ENCODE results near the gene KLHL12.

The KLHL12 gene

DNA sequence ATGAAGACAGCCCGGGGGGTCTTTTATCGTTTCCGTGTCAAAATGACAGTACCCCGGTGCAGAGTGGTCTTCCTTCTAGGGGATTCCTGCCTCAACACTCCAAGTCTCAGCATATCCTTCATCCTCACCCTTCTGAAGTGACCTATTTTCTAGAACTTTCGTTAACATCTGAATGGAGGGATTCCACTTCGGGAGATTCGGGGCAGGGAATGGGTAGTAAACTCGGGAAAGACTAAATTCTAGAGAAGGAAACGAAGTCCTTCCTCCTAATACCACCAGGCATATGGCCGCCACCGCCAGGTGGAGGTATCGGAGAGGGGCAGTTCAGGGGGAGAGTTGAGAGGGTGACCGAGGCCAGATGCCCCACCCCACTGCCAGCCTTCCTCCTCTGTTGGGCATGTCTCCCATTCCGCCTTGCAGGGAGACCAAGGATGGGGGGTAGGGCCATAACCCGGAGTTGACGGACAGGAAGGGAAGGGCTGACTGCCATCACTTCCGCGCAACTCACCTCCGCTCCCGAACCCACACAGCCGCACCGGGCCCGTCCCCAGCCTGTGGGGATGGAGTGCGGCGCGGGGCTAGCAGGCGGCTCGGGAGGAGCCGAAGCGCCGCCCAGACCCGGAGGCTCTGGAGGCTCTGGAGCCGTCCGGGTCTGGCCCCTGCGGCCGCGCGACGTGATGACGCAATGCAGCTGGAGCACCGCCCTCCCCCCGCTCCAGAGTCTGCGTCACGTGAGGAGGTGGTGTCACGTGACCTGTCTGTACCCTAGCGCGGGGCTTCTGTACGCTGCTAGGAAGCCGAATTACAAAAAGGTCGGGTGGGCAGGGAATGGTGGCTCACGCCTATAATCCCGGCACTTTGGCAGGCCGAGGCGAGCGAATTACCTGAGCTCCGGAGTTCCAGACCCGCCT is at the start of gene KLHL12:
Gene KLHL12 (minus strand): TSS at position 654 of the 911 bp plus-strand sequence. CDS start 2,072 bp downstream, outside the sequence.
- DNase-seq (ENCODE audit: low spot score): peak; percentile 98

DNA sequence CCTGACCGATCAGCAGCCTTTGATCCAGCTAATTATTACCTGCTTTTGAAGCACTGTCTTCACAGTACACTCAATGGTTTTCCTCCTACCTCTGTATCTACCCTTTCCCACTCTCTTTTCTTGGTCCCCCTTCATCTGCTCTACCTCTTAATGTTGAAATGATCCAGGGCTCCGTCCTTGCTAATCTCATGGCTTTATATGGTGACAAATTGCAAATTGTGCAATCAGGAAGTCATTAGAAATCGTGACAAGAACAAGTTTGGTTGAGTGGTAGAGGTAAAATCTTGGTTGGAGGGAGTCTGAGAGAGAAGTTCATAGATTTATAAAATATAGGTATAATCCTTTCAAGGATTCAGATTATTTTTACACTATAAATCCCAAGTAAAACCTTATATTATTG is 49.6 kb upstream of the KLHL12 start:
- DNase-seq (ENCODE audit: low spot score): no peak

DNA sequence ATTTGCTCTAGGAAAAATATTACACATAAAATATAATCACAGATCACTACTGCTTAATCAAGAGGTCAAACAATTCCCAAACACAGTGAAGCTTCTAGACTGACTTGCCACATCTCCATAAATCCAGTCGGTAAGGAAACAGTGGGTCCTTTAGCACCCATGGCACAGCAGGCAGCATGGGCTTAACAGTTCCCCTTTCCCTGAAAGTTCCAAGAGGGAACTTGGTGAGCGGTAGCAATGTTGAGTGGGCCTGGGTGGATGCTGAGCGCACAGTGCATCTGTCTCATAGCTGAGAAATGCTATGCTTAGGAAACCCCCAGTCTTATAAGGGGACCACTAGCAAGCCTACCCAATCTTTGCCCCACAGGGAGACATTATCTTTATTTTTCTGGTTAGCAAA is 47.8 kb upstream of the KLHL12 start:
- DNase-seq (ENCODE audit: low spot score): no peak

DNA sequence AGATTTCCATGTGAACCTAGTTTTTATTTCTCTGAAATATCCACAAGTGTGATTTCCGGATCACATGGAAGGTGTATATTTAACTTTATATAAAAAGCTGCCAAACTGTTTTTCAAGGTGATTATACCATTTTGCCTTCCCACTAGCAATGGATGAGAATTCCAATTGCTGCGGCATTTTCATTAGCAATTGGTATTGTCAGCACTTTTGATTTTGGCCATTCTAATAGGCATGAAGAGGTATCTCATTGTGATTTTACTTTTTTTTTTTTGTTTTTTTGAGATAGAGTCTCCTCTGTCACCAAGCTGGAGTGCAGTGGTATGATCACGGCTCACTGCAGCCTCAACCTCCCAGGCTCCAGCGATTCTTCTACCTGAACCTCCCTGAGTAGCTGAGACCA is 45.0 kb upstream of the KLHL12 start:
- no peak for DNase-seq (ENCODE audit: low spot score)

DNA sequence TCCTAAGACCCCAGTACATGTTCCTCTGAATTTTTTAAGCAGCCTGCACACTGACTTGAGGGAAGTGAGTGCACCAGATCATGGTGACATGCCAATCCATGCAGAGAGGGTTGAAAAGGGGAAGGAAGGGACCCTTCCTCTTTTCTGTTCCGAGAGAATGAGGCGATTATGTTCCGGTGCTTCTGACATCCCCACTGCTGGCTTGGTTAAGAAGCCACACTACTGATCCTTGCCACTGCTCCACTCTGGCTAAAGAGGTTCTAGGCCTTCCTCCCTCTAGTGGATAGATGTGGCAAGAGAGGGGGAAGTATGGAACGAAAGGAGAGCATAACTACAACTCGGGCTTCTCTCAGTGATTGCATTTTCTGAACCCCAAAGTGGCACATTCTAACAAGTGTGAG is 41.9 kb upstream of the KLHL12 start:
- peak; percentile 54 for DNase-seq (ENCODE audit: low spot score)

DNA sequence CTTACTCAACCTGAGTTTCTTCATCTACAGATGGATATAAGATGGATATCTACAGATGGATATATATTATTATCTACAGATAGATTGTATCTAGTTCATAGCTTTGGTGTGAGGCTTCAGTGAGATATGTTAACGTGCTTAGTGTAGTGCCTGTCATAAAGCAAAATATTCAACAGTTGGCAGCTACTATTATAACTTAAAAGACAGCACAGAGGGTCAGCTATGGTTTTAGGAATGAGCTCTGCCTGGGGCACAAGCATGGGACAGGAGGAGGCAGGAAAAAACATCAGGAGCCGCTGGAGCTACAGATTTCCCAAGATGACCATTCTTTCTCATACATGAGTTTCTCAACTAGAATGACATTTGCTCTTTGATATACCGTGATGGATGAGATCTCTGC is 41.3 kb upstream of the KLHL12 start:
- DNase-seq (ENCODE audit: low spot score): no peak

DNA sequence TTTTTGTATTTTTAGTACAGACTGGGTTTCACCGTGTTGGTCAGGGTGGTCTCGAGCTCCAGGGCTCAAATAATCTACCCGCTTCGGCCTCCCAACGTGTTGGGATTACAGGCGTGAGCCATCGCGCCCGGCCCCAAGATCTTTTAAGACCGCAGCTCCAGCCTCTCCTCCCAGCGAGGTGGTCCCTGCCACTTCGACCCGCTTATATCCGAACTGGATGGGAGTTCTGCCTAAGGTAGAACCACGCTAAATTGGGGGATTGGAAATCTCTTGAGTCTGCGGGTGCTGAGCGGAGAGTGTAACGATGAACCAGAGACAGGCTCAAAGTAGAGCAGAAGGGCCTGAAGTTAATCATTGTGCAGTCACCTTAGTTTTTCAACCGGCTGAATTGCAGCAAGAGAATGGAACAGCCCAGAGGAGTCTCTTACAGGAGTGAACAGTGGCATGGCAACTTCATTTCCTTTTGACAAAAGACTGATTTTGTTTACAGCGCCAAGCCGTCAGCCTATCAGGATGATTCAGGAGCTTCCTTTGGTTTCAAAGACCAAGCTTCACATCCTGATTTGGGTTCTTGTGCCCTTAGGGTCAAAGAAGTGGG is 40.7 kb upstream of the KLHL12 start:
- no peak for DNase-seq (ENCODE audit: low spot score)

DNA sequence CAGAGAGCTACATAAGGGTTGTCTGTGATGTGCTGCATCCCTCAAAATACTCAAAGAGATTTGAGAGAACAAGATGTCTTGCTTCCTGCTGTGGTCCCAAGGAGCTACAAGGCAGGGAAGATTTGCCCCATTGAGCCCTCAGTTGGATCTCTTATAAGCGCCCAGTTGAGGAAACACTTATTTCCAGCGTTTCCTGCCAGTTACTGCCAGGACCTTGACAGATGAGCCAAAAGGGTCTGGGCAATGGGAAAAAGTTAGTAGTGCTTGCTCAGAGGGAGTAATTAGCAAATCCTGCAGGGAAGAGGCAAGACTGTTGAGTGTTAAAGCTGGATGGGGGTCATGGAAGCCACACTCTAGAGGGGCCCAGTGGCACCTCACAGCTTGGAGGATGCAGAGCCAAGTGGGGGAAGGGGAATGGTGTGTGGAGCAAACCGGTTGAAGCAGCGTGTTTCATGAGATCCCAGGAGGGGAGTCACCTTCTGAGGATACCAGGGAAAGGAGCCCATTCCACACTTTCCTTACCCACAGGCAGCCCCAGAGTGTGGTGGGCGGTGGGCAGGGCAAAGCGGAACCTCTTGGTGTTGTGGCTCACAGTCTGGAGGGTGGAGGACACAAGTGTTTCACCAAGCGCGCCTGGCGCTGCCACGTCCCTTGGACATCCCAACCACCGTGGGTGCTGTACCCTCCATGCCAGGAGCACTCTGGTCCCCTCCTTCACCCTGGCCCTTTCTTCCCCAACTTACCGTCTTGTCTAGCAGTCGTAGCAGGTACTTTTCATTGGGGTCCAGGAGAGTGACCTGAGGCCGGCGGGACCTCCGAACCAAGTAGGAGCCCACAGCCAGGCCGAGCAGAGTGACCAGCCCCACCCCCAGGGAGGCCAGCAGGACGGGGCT is 39.2 kb upstream of the KLHL12 start:
- no peak for DNase-seq (ENCODE audit: low spot score)

DNA sequence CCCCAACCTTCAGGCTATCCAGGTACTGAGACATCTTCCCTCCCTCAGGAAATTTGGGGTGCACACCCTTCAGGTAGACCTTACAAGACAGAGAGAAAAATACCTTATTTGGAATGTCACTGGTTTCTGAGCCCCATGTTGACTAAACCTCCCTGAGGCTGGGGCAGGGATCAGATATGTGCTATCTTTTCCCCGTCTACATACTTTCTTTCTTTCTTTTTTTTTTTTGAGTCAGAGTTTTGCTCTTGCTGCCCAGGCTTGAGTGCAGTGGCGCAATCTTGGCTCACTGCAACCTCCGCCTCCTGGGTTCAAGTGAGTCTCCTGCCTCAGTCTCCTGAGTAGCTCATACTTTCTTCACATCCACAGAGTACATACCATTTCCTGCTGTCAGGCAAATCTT is 38.4 kb upstream of the KLHL12 start:
- DNase-seq (ENCODE audit: low spot score): no peak

DNA sequence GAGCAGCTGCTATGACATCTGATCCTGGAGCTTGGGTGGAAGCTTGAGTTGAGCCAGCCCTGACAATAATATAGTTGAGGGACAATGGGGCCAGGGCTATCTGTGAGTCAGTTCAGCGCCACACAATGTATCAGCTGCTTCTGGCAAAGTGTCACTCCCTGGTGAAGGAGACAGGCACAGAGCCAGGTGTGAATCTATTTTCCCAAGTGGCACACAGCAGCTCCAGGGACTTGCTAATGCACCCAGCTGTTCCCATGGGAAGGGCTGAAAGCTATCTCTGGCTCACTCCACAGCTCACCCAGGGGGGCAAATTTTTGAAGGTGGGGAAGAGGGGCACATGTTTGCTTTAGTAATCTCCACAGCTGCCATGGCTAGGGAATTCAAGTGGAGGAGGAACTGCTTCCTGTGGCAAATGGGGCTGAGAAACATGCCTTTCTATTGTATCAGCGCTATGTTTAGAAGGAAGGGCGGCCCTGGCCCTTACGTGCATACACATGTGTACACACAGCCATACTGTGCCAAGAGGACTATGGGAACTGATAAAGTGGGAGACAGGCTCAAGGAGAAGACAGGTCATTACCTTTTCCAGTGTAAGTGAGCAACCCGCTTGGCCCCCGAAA is 37.9 kb upstream of the KLHL12 start:
- DNase-seq (ENCODE audit: low spot score): no peak

DNA sequence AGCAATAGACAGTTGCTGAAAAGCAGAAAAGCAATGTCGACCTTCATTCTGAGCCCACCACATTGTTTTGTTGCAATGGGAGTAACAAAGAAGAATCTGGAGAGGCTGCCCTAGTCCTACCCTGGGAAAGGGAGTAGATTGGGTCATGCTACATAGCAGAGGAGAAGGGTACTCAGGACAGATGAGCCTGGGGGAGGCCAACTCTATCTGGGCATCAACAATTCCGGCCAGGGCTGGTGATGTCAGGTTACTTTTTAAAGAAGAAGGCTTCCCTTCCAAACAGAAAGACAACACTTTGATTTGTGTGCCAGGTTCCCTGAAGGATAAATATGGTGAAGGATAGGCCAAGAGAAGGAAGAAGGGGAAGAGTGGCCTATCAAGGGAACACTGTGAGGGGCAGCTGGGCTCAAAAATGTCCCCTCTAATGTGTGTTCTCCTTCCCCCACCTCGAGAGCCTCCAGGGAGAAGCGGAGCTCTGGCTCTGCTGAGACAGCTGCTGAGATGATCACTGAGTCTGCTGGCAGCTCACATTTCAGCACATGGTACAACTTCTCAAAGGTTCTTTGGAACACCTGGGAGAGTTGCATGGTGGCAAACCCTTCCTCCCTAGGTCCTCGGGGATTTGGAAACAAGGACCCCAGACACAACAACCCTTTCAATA is 34.3 kb upstream of the KLHL12 start:
- no peak for DNase-seq (ENCODE audit: low spot score)

DNA sequence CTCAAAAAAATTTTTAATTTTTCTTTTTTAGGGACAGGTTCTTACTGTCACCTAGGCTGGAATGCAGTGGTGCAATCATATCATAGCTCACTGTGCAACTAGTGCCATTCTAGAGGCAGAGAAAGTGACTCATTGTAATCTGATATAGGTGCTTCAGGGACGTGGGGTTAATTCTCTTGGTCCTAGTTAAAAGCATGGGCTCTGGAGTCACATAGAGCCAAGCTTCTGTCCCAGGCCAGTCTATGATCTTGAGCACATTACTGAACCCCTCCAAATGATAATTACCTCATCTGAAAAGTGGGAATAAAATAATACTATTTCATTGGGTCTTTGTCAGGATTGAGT is 32.2 kb upstream of the KLHL12 start:
- DNase-seq (ENCODE audit: low spot score): peak; percentile 24

DNA sequence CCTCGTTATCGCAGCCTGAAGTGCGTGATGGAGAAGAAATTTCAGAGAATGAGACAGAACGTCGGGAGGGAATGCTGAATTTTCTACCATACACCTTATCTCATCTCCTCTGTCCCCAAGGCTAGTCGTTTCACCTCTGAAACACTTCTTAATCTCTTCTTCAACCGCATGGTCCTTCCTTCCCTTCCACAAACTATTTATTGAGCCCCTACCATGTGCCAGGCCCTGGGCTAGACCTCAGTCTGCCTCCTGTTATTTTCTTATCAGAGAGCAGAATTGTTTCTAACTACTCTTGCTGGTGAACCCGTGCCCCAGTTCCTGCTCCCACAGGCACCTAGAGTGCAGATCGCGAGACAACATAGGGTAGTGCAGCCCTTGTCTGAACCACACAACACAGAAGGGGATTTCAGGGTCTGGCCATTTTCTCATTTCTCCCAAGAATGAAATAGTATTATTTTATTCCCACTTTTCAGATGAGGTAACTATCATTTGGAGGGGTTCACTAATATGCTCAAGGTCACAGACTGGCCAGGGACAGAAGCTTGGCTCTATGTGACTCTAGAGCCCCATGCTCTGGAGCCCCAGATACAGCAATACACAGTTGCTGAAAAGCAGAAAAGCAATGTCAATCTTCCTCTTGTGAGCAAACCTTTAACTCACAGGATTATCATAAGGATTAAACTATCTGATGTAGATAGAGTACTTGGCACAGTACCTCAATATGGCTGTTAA is 31.7 kb upstream of the KLHL12 start:
- no peak for DNase-seq (ENCODE audit: low spot score)

DNA sequence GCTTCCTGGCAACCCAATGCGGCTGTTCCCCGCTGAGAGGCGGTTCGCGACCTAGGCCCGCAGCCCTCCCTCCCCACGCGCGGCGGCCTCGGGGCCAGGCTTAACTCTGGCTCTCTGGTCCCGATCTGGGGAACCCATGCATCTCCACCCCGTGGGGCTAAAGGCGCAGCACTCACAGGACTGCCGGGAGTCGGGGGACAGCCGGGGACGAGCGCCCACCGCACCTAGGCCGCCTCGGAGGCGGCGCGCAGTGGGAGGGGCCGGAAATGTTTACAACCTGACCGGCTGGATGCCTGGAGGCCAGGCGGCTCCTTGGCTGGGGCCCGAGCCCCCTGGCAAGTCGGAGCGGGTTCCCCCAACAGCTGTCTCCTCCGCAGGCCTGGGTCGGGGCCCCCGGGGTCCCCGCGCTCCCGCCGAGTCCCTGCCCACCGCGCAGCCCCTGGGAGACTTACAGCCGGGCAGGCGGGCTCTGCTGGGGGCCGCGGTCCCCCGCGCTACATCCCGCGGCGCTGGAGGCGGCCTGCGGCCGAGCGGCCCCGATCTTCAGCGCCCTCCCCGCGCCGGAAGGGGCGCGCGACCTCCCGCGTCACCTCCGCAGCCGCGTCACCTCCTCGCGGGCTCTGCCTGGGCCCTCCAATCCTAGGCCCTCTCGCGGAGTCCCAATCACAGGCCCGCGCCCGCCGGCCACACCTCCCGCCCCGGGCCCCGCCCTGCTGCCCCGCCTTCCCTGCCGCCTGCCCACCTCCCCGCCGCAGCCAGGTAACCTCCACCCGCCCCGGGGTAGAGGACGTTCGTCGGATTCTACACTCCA is 30.9 kb upstream of the KLHL12 start, which contains the start of gene ADIPOR1:
Gene ADIPOR1 (minus strand): TSS at position 580 of the 811 bp plus-strand sequence. CDS start 7,242 bp downstream, outside the sequence.
- DNase-seq (ENCODE audit: low spot score): peak; percentile 93

DNA sequence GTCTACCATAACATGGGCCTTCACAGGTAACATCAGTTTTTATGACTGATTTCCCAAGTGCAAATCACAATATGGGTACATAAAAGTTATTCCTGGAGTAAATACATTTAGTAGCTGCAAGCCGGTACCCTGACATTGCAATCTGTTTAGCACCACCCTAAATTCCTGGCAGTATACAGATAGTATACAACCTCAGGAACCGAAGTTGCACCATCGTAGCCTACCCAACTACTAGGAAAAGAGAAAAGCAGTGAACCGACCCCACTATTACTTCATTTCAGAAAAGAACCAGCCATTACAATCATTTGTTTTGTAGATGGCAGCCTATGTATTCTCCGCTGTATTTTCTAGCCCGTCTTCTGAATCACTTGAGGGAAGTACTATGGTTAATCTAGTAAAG is 29.9 kb upstream of the KLHL12 start:
- no peak for DNase-seq (ENCODE audit: low spot score)

DNA sequence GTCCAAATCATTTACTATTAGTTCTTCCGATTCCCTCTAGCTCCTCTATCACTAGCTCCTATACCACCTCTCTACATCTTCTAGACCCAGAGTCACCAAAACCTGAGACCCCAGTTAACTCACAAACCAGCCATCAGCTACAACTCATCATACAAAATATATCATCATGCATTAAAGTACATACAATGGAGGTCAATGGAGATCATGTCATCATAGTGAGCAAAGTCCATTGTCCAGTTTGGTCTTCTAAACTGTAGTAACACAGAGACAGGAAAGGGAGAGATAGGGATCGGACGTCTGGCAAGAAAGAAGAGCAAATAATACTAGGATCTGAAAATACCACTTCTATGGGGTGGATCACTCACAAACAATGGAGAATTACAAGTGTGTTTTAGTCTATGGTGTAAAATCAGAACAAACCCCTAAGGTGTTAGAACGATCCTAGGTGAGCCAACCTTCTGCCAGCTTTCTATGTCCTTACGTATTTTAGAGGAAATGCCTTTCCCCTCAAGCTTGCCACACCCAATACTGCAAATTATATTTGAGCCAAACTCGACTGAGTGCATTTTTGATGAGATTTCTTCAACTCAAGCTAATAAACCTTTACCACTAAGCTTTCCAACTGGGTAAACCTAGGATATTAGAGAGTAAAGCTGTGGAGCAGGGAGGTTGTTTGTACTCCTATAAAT is 27.2 kb upstream of the KLHL12 start:
- DNase-seq (ENCODE audit: low spot score): no peak

DNA sequence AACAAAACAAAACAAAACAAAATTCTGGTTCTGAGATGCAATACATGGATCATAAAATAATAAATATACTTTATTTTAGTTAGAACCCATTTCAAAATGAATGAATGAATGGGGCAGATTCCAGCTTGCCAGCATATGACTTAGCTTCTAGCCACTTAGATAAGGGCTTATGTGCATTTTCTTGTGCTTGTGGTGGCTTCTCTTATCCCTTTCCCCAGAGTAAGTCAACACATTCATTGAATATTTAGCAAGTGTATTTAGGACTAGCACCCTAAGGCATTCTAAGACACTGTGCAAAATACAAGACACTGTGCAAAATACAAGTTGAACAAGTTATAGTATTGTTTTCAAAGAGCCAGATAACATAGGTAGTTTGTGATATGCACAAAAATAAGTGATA is 26.4 kb upstream of the KLHL12 start:
- DNase-seq (ENCODE audit: low spot score): no peak

DNA sequence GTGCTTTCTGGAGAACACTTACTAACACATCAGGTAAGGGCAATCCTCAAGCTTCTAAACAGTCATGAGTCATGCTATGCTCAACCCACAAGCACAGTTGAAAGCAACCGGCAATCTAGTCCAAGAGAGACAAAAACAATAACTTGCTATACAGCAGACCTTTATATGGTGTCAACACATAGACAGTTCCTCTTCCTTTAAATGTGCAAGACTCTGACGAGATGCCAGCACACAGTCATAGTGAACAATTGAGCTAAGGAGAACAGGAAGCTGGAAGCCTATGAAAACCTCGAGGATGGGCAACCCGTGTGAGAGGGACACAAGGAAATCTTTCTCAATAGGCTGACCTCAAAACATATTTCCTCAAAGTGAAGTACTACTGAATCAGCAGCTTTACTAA is 25.8 kb upstream of the KLHL12 start:
- no peak for DNase-seq (ENCODE audit: low spot score)

DNA sequence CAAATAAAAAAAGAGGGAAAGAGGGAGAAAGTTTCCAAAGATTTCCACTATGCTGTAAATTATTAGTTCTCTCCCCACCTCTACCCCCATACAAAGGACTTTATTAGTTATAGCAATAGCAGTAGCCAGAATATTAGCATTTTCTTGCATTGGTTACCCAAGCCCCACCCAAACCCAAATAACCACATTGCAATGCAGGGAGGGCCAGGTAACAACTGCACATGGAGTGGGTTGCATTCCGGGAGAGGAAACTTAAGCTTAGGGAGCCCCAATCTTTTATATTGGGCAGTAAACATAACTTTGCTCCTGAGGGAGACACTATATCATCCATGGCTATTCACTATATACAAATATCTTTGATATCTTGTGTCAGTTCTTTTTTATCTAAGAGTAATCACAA is 25.1 kb upstream of the KLHL12 start:
- DNase-seq (ENCODE audit: low spot score): no peak

Measured in LoVo (cell line).